Erythroblast (primary cell): ENCODE results near the gene CCDC154.

Experiments
- DNase-seq, 2 experiments: peaks; one replicate each; lab custom pipeline; 2025; lab: John Stamatoyannopoulos, UW
- GATA1 ChIP-seq: IDR thresholded peaks from 2 replicates; pipeline ENCODE4 v1.6.1; 2011; ENCODE audit warnings: low read depth, mild to moderate bottlenecking, control low read depth, low read length, moderate library complexity
- POLR2A ChIP-seq: IDR thresholded peaks from 2 replicates; pipeline ENCODE4 v1.6.1; 2011; ENCODE audit warnings: mild to moderate bottlenecking, low read length

CCDC154 gene

GRCh38 chr16:1433756-1434155 lies 10.6 kb downstream of the CCDC154 start:
- no peak for DNase-seq
- no peak for TF ChIP-seq GATA1
- no peak for TF ChIP-seq POLR2A

GRCh38 chr16:1433263-1433560 lies 11.1 kb downstream of the CCDC154 start:
- no peak for TF ChIP-seq GATA1
- TF ChIP-seq POLR2A, result no peak
- no peak for DNase-seq

GRCh38 chr16:1432388-1433262 lies 11.7 kb downstream of the CCDC154 start:
- TF ChIP-seq GATA1, result no peak
- no peak for TF ChIP-seq POLR2A
- DNase-seq, result no peak

DNA sequence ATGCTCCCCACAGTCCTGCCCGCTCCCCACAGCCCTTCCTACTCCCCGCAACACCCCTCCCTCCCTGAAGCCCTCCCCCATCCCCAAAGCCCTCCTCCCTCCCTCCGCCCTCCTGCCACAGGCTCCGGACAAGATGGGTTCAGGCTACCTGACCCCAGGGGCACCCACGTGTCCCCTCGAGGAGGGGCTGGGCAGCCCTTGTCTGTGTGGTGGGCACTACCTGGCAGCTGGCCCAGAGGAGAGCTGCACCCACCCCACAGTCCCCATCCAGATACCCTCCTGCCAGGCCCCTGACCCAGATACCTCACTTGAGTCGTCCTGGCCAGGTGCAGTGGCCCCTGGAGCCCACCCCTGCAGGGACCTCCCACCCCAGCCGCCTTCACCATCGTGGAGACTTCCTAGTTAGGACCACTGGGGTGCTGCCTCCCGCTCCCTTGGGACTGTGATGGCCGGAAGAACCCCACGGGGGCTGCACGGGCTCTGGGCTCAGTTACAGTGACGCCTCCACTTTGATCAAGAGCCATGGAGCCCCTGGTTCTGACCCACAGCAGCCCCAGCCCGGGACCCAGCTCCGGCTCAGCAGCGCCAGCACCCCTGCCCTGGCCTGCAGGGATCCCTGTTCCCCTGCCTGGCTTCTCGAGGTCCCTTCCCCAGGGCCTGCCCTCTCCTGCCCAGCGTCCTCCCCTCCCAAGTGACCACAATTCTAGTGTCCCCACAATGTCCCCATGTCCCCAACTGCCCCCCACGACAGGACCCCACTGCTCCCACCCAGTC lies 12.7 kb downstream of the CCDC154 start:
- no peak for TF ChIP-seq POLR2A
- no peak for DNase-seq

DNA sequence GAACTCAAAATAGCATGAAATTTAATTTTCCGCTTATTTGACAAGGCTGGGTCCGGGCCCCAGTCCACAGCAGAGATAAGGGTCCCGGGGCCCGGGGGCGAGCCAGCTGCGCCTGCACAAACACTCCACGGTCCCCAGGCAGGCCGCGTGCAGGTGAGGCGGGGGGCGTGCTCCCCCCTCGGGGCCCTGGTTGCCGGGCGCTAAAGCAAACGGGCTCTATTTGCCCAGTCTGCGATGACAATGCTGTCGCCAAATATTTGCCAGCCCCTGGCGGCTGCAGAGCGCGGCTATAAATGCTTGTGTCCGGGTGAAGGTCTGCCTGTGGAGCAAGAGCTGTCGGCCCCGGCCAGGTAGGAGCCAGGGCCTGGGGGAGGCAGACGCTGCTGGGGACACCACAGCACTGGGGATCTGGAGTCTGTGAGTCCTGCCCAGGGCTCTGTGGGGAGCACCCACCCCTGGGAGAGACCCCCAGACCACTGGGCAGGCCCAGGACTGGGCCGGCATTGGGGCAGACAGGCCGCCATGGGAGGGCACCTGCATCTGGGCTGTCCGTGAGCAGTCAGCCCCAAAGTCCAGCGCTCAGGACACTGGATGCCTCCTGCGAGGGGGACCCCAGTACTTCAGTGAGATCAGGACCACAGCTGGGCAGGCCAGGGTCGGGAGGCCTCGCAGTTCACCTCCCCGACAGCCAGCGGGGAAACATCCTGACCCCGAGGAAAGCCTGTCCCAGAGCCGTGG lies 13.4 kb downstream of the CCDC154 start, which contains the start of gene PERCC1:
TSS of gene PERCC1 (plus strand) at position 320 of the 738 bp plus-strand sequence. CDS start 1,516 bp downstream, outside the sequence.
- TF ChIP-seq GATA1 (no peak), POLR2A (no peak)
- DNase-seq, result no peak

DNA sequence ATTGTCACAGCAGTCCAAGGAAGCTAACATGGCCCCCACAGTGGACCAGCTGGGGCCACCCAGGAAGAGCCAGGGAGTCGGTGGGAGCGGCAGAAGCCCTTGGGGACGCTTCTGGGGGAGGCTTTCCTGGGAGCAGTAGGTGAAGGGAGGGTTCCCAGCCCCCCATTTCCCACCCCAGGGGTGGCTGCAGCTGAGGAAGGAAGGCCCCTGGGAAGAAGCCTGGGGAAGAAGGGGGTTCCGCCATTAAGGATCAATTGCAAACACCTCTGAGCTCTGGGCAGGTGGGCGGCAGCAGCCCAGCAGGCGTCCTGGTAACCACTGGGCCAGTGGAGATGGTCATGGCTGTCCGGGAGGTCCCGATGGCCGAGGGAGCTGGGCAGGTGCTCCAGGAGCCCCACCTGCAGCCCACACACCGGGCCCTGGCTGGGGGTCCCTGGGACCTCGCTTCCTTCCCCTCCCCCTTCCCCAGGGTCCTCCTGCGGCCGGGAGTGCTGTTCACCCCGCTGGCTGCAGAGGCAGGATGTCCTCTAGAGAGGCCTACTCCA lies 14.1 kb downstream of the CCDC154 start:
- TF ChIP-seq POLR2A (no peak), GATA1 (no peak)
- no peak for DNase-seq

DNA sequence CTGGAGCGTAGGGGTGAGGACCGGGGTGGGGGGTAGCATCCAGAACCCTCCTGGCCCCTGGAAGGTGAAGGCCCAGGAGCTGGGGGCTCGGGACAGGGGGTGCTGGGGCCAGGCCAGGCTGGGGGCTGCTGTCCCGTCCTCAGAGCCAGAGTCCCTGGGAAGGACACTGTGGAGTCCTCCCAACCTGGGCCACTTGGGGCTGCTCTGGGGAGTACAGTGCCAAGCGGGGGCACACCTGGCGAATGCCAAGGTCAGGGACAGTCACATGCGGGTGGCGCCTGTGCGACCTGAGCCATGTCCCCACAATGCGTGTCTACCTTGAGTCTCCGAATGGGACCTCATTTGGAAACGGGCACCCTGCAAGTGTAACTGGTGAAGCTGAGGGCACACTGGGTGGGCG lies 14.7 kb downstream of the CCDC154 start:
- TF ChIP-seq GATA1 (no peak), POLR2A (no peak)
- DNase-seq, result no peak

DNA sequence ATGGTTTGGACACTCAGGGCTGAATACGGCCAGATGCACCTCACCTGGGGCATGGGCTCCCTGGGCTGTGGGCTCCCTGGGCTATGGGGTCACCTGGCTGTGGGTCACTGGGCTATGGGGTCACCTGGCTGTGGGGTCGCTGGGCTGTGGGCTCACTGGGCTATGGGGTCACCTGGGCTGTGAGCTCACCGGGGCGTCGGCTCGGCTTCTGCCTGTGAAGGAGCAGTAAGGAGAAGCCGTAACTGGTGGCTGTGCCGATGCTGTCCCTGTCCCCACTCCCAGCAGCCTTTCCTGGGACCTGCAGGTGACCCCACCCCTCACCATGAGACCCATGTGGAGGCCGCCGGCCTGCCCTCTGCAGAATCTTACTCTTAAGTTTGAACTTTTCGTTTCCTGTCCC lies 15.3 kb downstream of the CCDC154 start:
- DNase-seq, result no peak
- TF ChIP-seq GATA1 (no peak), POLR2A (no peak)

DNA sequence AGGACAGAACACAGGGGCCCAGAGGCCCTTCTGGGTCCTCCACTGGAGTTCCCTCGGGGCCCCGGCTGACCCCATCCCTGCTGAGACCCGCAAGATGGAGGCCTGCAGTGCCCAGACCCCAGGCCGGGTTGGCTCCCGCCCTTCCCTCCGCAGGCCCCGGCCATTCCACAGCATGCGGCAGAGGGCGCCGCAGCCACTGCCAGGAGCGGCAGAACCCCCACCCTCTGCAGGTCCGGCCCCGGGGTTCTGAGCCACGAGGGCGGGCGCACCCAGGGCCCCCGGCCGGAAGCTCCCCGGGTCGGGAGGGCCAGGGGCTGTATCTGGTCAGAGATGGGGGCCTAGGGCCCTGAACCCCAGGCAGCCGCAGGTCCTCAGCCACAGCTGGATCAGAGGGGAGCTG lies 15.8 kb downstream of the CCDC154 start:
- peak; percentile 57 to 62 for DNase-seq
- no peak for TF ChIP-seq POLR2A
- TF ChIP-seq GATA1, result no peak

- no peak for TF ChIP-seq POLR2A
Measured at GRCh38 chr16:1427473-1428461, 16.6 kb downstream of the CCDC154 start.

GRCh38 chr16:1426734-1427471 lies 17.5 kb downstream of the CCDC154 start:
- no peak for TF ChIP-seq POLR2A
- no peak for TF ChIP-seq GATA1
- DNase-seq, result no peak

More at GRCh38 chr16:1427473-1428461, 16.6 kb downstream of the CCDC154 start:
- DNase-seq, result no peak
